ENCODE measurements around the gene TSC2. TPM values are rescaled to one million over a fixed set of nuclear protein-coding genes. Genes with fewer than 3 reads are reported as not detected.

Gene TSC2
- 166 and 170 TPM in 2 replicates for total RNA-seq (2021)
- Bru-seq, nascent RNA, result percentile 46 among the genes with signal in this experiment
- percentile 61 among the genes with signal in this experiment for BruChase-seq, experiment 1, labeled RNA remaining after a 2-hour chase
- BruChase-seq, experiment 2, labeled RNA remaining after a 6-hour chase, result percentile 72 among the genes with signal in this experiment
- long read RNA-seq, full-length matches to known transcripts, result 21 of 61 reads
- long read RNA-seq, partial matches to known transcripts, result 24 of 61 reads
- long read RNA-seq, other reads (novel, unspliced or antisense), result 16 of 61 reads

GRCh38 chr16:2047330-2048115, at the start of gene TSC2, which contains the start of gene NTHL1:
Gene TSC2, plus strand, starts transcription at chr16:2047985. Its CDS starts 631 bp downstream, at chr16:2048616.
Gene NTHL1, minus strand, starts transcription at chr16:2047834. Its CDS starts 11 bp downstream, at chr16:2047823.
- Histone ChIP-seq H3K9me3 (ENCODE audit: insufficient read depth, low read depth) (no peaks in the 10 kb centered on the region), H4K20me1 (ENCODE audit: insufficient read depth) (no peaks in the 10 kb centered on the region), H3K4me3 (peak within 1 kb of the TSS; percentile 88), H3K79me2 (ENCODE audit: low read depth) (peaks cover 26% of the 10 kb centered on the region), H3K4me1 (replicated peaks; ENCODE audit: insufficient read depth) (peaks cover 29% of the 10 kb centered on the region), H3K27ac (no peak within 1 kb of the TSS), H3F3A (ENCODE audit: insufficient read depth, low read depth) (peaks cover 18% of the 10 kb centered on the region; the same call in 1 of the 2 replicates), H3K27me3 (ENCODE audit: insufficient read depth, low read depth) (no peaks in the 10 kb centered on the region), H3K4me2 (peak within 1 kb of the TSS; percentile 94), H3K9me2 (ENCODE audit: insufficient read depth) (no peaks in the 10 kb centered on the region), H2AFZ (peak within 1 kb of the TSS; percentile 88), H3K36me3 (ENCODE audit: low read depth) (no peaks in the 10 kb centered on the region)
- TF ChIP-seq, protein P1, sequence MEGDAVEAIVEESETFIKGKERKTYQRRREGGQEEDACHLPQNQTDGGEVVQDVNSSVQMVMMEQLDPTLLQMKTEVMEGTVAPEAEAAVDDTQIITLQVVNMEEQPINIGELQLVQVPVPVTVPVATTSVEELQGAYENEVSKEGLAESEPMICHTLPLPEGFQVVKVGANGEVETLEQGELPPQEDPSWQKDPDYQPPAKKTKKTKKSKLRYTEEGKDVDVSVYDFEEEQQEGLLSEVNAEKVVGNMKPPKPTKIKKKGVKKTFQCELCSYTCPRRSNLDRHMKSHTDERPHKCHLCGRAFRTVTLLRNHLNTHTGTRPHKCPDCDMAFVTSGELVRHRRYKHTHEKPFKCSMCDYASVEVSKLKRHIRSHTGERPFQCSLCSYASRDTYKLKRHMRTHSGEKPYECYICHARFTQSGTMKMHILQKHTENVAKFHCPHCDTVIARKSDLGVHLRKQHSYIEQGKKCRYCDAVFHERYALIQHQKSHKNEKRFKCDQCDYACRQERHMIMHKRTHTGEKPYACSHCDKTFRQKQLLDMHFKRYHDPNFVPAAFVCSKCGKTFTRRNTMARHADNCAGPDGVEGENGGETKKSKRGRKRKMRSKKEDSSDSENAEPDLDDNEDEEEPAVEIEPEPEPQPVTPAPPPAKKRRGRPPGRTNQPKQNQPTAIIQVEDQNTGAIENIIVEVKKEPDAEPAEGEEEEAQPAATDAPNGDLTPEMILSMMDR (conservative IDR thresholded peaks at IDR 0.05), result peak; percentile 55
- no peak for TF ChIP-seq EZH2 (IDR thresholded peaks at IDR 0.05; ENCODE audit: low read depth)
- intact Hi-C loops (cut with micrococcal nuclease; ENCODE audit: unreplicated experiment), result loop anchor here (2.0 to 10.0 kb wide), 3 partner anchors 15 to 557 kb away; partner anchors contain the start of genes GFER and NOXO1
- no TSS peak for BruUV-seq (replicated peaks)
- peak; percentile 89 to 98 for DNase-seq
- POLR2A ChIA-PET (ENCODE audit: unreplicated experiment), result interaction anchor here (0.6 to 1.0 kb wide), 5 partner anchors 14 to 108 kb away, joined by 4 to 12 read pairs (median 6); partner anchors contain the start of gene TRAF7
- CTCF ChIA-PET, result interaction anchor here (0.6 to 1.4 kb wide), 5 partner anchors 12 to 93 kb away, joined by 3 to 6 read pairs (median 3); no protein-coding TSS in a partner anchor

- Histone ChIP-seq H3K79me2 (ENCODE audit: low read depth) (0 out of 2 replicates have a peak, but pooled peaks cover 2% of the 10 kb centered on the region), H2AFZ (no peak overlapping the region), H3K4me1 (replicated peaks; ENCODE audit: insufficient read depth) (peaks cover 16% of the 10 kb centered on the region), H3K36me3 (ENCODE audit: low read depth) (0 out of 2 replicates have a peak, but pooled peaks cover 3% of the 10 kb centered on the region), H3K9me2 (ENCODE audit: insufficient read depth) (no peaks in the 10 kb centered on the region), H3K4me2 (no peak overlapping the region), H3K9me3 (ENCODE audit: insufficient read depth, low read depth) (no peaks in the 10 kb centered on the region), H3K4me3 (no peak overlapping the region), H3F3A (ENCODE audit: insufficient read depth, low read depth) (peaks cover 31% of the 10 kb centered on the region), H3K27ac (no peak overlapping the region), H4K20me1 (ENCODE audit: insufficient read depth) (peaks cover 6% of the 10 kb centered on the region; the same call in 1 of the 2 replicates), H3K27me3 (ENCODE audit: insufficient read depth, low read depth) (no peaks in the 10 kb centered on the region)
- CTCF ChIA-PET, result no interaction called here
- no TSS peak for BruUV-seq (replicated peaks)
- intact Hi-C loops (cut with micrococcal nuclease; ENCODE audit: unreplicated experiment), result no loop called here
- TF ChIP-seq EZH2 (IDR thresholded peaks at IDR 0.05; ENCODE audit: low read depth), result no peak
- TF ChIP-seq, protein P1 (conservative IDR thresholded peaks at IDR 0.05), result no peak
- POLR2A ChIA-PET (ENCODE audit: unreplicated experiment), result no interaction called here
- DNase-seq, result no peak
These were observed 49.4 kb upstream of the TSC2 start for GRCh38 chr16:1998360-1998835.
